Measurements from ENCODE around the gene TIMM44. TPM values are rescaled to one million over a fixed set of nuclear protein-coding genes. Genes with fewer than 3 reads are reported as not detected.
"Not testable (repeated sequence)": the region's sequence is repeated elsewhere in the genome, so short reads cannot be mapped to it uniquely, and the experiment has no call there.

TIMM44 gene
- total and polyA plus RNA-seq, 4 donors: 25.5 to 74.8 (median 56.2) TPM

DNA sequence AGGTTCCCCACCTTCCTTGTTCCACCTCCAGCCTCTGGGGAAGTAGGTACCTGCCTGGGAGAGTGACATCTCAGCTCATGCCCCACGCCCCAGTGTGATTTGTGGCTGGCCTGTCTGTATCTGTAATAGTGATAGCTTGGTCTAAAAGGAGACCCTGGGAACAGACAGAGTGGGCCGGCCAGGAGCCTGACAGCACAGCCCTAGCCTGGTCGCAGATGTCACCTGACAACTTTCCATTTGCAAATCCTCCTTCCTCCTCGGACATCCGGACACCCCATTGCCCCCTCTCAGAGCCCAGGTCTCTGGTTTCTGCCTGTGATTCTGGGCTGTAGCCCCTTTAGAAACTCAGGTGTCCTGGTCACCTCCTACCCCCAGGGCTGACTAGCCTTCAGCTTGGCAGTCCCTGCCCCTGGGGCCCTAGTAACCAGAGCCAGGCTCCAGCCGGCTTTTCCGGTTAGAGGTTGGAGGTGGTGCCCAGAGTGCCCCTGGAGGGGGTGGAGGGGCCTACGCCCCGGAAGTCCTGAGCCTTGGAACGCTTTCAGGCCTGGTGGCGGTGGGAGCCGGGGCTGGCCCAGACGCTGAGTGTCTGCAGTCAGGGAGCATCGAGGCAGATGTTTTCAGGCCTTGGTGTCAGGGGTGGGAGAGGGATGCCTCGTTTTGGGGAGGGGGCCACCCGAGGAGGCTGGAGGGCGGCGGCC lies 48.7 kb downstream of the TIMM44 start:
- WGBS (ENCODE audit: insufficient coverage): 61% methylated on average over 18 of the region's 18 CpGs
- no peak for DNase-seq (ENCODE audit: low read depth in 4 of 6, low spot score in 6 of 6)
- H3K9me3 ChIP-seq (ENCODE audit: control insufficient read depth, insufficient read depth, low read length): no peaks in the 10 kb centered on the region
- H3K4me1 ChIP-seq (ENCODE audit: control insufficient read depth, insufficient read depth, low read length): no peaks in the 10 kb centered on the region
- no peak overlapping the region for H3K4me3 ChIP-seq (ENCODE audit: low read depth, low read length)
- peaks cover 4% of the 10 kb centered on the region for H3K27me3 ChIP-seq (ENCODE audit: control insufficient read depth, insufficient read depth, low read length)
- H3K27ac ChIP-seq (ENCODE audit: low read depth, low read length): no peak overlapping the region
- H3K36me3 ChIP-seq (ENCODE audit: control insufficient read depth, insufficient read depth, low read length): no peaks in the 10 kb centered on the region

- not testable (repeated sequence) for DNase-seq (ENCODE audit: low read depth in 4 of 6, low spot score in 6 of 6); H3K9me3 ChIP-seq (ENCODE audit: control insufficient read depth, insufficient read depth, low read length); H3K36me3 ChIP-seq (ENCODE audit: control insufficient read depth, insufficient read depth, low read length); H3K4me1 ChIP-seq (ENCODE audit: control insufficient read depth, insufficient read depth, low read length); H3K27me3 ChIP-seq (ENCODE audit: control insufficient read depth, insufficient read depth, low read length); H3K4me3 ChIP-seq (ENCODE audit: low read depth, low read length); H3K27ac ChIP-seq (ENCODE audit: low read depth, low read length)
- 87% methylated on average over 15 of the region's 18 CpGs for WGBS (ENCODE audit: insufficient coverage)
These were observed 49.9 kb downstream of the TIMM44 start for GRCh38 chr19:7893362-7894101.

- H3K27ac ChIP-seq (ENCODE audit: low read depth, low read length): no peak overlapping the region
- H3K9me3 ChIP-seq (ENCODE audit: control insufficient read depth, insufficient read depth, low read length): no peaks in the 10 kb centered on the region
- WGBS (ENCODE audit: insufficient coverage): 76% methylated on average over 8 of the region's 8 CpGs
- peaks cover 4% of the 10 kb centered on the region for H3K4me1 ChIP-seq (ENCODE audit: control insufficient read depth, insufficient read depth, low read length)
- H3K36me3 ChIP-seq (ENCODE audit: control insufficient read depth, insufficient read depth, low read length): no peaks in the 10 kb centered on the region
- no peak for DNase-seq (ENCODE audit: low read depth in 4 of 6, low spot score in 6 of 6)
- H3K27me3 ChIP-seq (ENCODE audit: control insufficient read depth, insufficient read depth, low read length): peaks cover 19% of the 10 kb centered on the region
- H3K4me3 ChIP-seq (ENCODE audit: low read depth, low read length): no peak overlapping the region
These were observed 54.6 kb downstream of the TIMM44 start for GRCh38 chr19:7888826-7889217.

- DNase-seq (ENCODE audit: low read depth in 4 of 6, low spot score in 6 of 6): no peak
- WGBS (ENCODE audit: insufficient coverage): 9% methylated on average over 53 of the region's 53 CpGs
- H3K27me3 ChIP-seq (ENCODE audit: control insufficient read depth, insufficient read depth, low read length): peaks cover 19% of the 10 kb centered on the region
- H3K9me3 ChIP-seq (ENCODE audit: control insufficient read depth, insufficient read depth, low read length): no peaks in the 10 kb centered on the region
- H3K4me1 ChIP-seq (ENCODE audit: control insufficient read depth, insufficient read depth, low read length): peaks cover 4% of the 10 kb centered on the region
- no peak within 1 kb of the TSS for H3K27ac ChIP-seq (ENCODE audit: low read depth, low read length)
- H3K36me3 ChIP-seq (ENCODE audit: control insufficient read depth, insufficient read depth, low read length): no peaks in the 10 kb centered on the region
- no peak within 1 kb of the TSS for H3K4me3 ChIP-seq (ENCODE audit: low read depth, low read length)
These were observed 55.2 kb downstream of the TIMM44 start, which contains the start of gene LRRC8E for GRCh38 chr19:7888145-7888825. LRRC8E (plus strand) TSS chr19:7888510; CDS start chr19:7895604, 7,094 bp downstream.

DNA sequence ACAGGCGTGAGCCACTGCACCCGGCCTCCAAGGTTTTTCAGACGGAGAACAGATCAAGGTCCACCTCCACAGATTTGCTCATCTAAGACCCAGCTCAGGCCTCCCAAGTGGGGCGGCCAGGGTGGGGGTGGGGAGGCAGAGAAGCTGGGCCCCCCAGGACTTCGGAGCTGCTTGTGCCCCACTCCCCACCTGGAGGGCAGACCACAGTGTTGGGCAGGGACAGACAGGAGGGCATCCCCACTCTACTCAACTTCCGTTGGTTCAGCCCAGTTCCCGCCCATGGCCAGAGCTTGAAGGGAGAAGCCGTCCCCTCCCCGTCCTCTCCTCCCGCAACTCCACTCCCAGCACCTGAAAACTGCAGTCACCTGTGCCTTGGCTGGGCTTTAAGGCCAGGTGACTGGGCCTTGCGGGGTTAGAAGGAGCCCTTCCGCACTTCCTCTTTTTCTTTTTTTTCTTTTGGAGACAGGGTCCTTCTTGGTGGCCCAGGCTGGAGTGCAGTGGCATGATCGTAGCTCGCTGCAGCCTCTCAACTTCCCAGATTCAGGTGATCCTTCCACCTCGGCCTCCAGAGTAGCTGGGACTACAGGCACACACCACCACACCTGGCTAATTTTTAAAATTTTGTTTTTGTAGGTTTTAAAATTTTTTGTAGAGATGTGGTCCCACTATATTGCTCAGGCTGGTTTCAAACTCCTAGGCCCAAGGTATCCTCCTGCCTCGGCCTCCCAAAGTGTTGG lies 55.9 kb downstream of the TIMM44 start:
- peaks cover 4% of the 10 kb centered on the region for H3K4me1 ChIP-seq (ENCODE audit: control insufficient read depth, insufficient read depth, low read length)
- H3K27ac ChIP-seq (ENCODE audit: low read depth, low read length): no peak overlapping the region
- no peaks in the 10 kb centered on the region for H3K36me3 ChIP-seq (ENCODE audit: control insufficient read depth, insufficient read depth, low read length)
- WGBS (ENCODE audit: insufficient coverage): 77% methylated on average over 14 of the region's 16 CpGs
- H3K4me3 ChIP-seq (ENCODE audit: low read depth, low read length): no peak overlapping the region
- no peaks in the 10 kb centered on the region for H3K9me3 ChIP-seq (ENCODE audit: control insufficient read depth, insufficient read depth, low read length)
- peaks cover 19% of the 10 kb centered on the region for H3K27me3 ChIP-seq (ENCODE audit: control insufficient read depth, insufficient read depth, low read length)
- DNase-seq (ENCODE audit: low read depth in 4 of 6, low spot score in 6 of 6): no peak

DNA sequence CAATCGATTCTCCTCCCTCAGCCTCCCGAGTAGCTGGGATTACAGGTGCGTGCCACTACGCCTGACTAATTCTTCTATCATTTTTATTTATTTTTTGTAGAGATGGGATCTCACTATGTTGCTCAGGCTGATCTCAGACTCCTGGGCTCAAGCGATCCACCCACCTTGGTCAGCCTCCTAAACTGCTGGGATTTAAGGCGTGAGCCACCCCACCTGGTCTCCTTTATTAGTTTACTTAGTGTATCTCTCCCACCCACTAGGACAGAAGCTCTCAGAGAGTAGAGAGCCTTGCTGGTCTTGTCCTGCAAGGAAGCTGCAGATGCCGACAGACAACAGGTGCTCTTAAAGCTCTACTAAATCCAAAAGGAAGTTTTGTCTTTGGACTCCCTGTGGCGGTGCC lies 57.6 kb downstream of the TIMM44 start:
- H3K9me3 ChIP-seq (ENCODE audit: control insufficient read depth, insufficient read depth, low read length): no peaks in the 10 kb centered on the region
- peaks cover 19% of the 10 kb centered on the region for H3K27me3 ChIP-seq (ENCODE audit: control insufficient read depth, insufficient read depth, low read length)
- H3K4me1 ChIP-seq (ENCODE audit: control insufficient read depth, insufficient read depth, low read length): peaks cover 4% of the 10 kb centered on the region
- H3K27ac ChIP-seq (ENCODE audit: low read depth, low read length): no peak overlapping the region
- H3K36me3 ChIP-seq (ENCODE audit: control insufficient read depth, insufficient read depth, low read length): no peaks in the 10 kb centered on the region
- no peak for DNase-seq (ENCODE audit: low read depth in 4 of 6, low spot score in 6 of 6)
- H3K4me3 ChIP-seq (ENCODE audit: low read depth, low read length): no peak overlapping the region
- 76% methylated on average over 5 of the region's 8 CpGs for WGBS (ENCODE audit: insufficient coverage)

GRCh38 chr19:7883796-7884570 lies 59.5 kb downstream of the TIMM44 start:
- Histone ChIP-seq H3K4me1 (ENCODE audit: control insufficient read depth, insufficient read depth, low read length) (peaks cover 4% of the 10 kb centered on the region), H3K36me3 (ENCODE audit: control insufficient read depth, insufficient read depth, low read length) (no peaks in the 10 kb centered on the region), H3K27me3 (ENCODE audit: control insufficient read depth, insufficient read depth, low read length) (peaks cover 19% of the 10 kb centered on the region), H3K4me3 (ENCODE audit: low read depth, low read length) (no peak overlapping the region), H3K27ac (ENCODE audit: low read depth, low read length) (no peak overlapping the region), H3K9me3 (ENCODE audit: control insufficient read depth, insufficient read depth, low read length) (no peaks in the 10 kb centered on the region)
- DNase-seq (ENCODE audit: low read depth in 4 of 6, low spot score in 6 of 6): no peak
- 80% methylated on average over 1 of the region's 2 CpGs for WGBS (ENCODE audit: insufficient coverage)

DNA sequence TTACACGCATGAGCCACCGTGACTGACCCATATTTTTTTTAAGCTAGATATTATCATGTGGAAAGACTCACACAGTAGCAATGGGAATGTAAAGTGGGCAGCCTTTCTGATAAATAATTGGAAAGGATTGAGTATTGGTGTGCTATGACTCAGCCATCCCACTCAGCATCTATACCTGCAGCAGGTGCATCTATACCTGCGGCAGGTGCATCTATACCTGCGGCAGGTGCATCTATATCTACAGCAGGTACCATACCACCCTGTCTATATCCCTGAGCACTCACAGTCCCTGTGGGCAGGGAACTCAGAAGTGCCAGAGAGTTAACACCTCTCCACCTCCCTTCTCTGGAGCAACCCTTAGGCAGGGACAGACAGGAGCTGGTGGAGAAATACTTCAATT lies 60.4 kb downstream of the TIMM44 start:
- Histone ChIP-seq H3K4me3 (ENCODE audit: low read depth, low read length) (no peak overlapping the region), H3K27me3 (ENCODE audit: control insufficient read depth, insufficient read depth, low read length) (peaks cover 10% of the 10 kb centered on the region), H3K9me3 (ENCODE audit: control insufficient read depth, insufficient read depth, low read length) (no peaks in the 10 kb centered on the region), H3K4me1 (ENCODE audit: control insufficient read depth, insufficient read depth, low read length) (no peaks in the 10 kb centered on the region), H3K36me3 (ENCODE audit: control insufficient read depth, insufficient read depth, low read length) (no peaks in the 10 kb centered on the region), H3K27ac (ENCODE audit: low read depth, low read length) (no peak overlapping the region)
- WGBS (ENCODE audit: insufficient coverage): 100% methylated on average over 2 of the region's 4 CpGs
- no peak for DNase-seq (ENCODE audit: low read depth in 4 of 6, low spot score in 6 of 6)

DNA sequence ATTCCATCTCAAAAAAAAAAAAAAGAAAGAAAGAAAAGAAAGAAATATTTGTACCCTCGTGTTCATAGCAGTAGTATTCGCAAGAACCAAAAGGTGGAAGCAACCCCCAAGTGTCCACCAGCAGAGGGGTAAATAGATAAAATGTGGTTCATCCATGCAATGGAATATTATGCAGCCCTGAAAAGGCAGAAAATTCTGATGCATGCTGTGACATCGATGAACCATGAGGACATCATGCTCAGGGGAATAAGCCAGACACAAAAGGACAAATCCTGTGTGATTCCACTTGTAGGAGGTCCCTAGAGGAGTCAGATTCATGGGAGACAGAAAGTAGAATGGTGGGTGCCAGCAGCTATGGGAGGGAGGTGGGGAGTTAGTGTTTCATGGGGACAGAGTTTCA lies 61.6 kb downstream of the TIMM44 start:
- Histone ChIP-seq H3K9me3 (ENCODE audit: control insufficient read depth, insufficient read depth, low read length) (no peaks in the 10 kb centered on the region), H3K36me3 (ENCODE audit: control insufficient read depth, insufficient read depth, low read length) (no peaks in the 10 kb centered on the region), H3K4me3 (ENCODE audit: low read depth, low read length) (no peak overlapping the region), H3K27me3 (ENCODE audit: control insufficient read depth, insufficient read depth, low read length) (no peaks in the 10 kb centered on the region), H3K27ac (ENCODE audit: low read depth, low read length) (no peak overlapping the region), H3K4me1 (ENCODE audit: control insufficient read depth, insufficient read depth, low read length) (no peaks in the 10 kb centered on the region)
- WGBS (ENCODE audit: insufficient coverage): 94% methylated on average over 3 of the region's 3 CpGs
- no peak for DNase-seq (ENCODE audit: low read depth in 4 of 6, low spot score in 6 of 6)
